Neural crest cell (in vitro differentiated cells): ENCODE measurements around the gene ATG2B. TPM values are rescaled to one million over a fixed set of nuclear protein-coding genes. Genes with fewer than 3 reads are reported as not detected.

Experiments
- DNase-seq: peaks from one replicate; pipeline ENCODE4 v3.0.0; 2021; ENCODE audit warnings: low read depth, mixed read lengths, low spot score
- H3K27ac Mint-ChIP-seq: one replicate; pipeline ENCODE4 v1.8.0; 2021; ENCODE audit warnings: mild to moderate bottlenecking, mixed read lengths; ENCODE audit not compliant: unreplicated experiment
- H3K27me3 Mint-ChIP-seq: 2 replicates; pipeline ENCODE4 v1.8.0; 2021; ENCODE audit warnings: low read depth, mild to moderate bottlenecking, mixed read lengths
- H3K36me3 Mint-ChIP-seq: 2 replicates; pipeline ENCODE4 v1.8.0; 2021; ENCODE audit warnings: low read depth, mild to moderate bottlenecking, mixed read lengths
- H3K4me1 Mint-ChIP-seq: 2 replicates; pipeline ENCODE4 v1.8.0; 2021; ENCODE audit warnings: mixed read lengths
- H3K4me3 Mint-ChIP-seq: one replicate; pipeline ENCODE4 v1.8.0; 2021; ENCODE audit warnings: mild to moderate bottlenecking, mixed read lengths
- H3K9me3 Mint-ChIP-seq: 2 replicates; pipeline ENCODE4 v1.8.0; 2021; ENCODE audit warnings: mixed read lengths
- CTCF ChIP-seq: fragments of 200-600 bp; sonication (generic); conservative IDR thresholded peaks from 2 replicates; pipeline ENCODE4 v1.5.0; 2021; ENCODE audit warnings: antibody characterized with exemption, mild to moderate bottlenecking
- total RNA-seq: library from RNA; stranded (reverse); gene quantifications from 2 replicates; pipeline ENCODE4 v1.2.1, GENCODE V29; 2021

Gene ATG2B
- total RNA-seq, 1 donor from 2014 or later = 19.5 TPM

- Mint-ChIP-seq H3K27me3 (no peaks in the 10 kb centered on the region), H3K9me3 (no peaks in the 10 kb centered on the region), H3K4me3 (no peak overlapping the region), H3K36me3 (peaks cover 3% of the 10 kb centered on the region), H3K4me1 (no peaks in the 10 kb centered on the region), H3K27ac (no peak overlapping the region)
- no peak for TF ChIP-seq CTCF
- no peak for DNase-seq
These were observed 13.0 kb upstream of the ATG2B start for GRCh38 chr14:96376093-96376492.

- no peak for TF ChIP-seq CTCF
- no peak for DNase-seq
- Mint-ChIP-seq H3K27ac (no peak overlapping the region), H3K4me3 (no peak overlapping the region), H3K27me3 (no peaks in the 10 kb centered on the region), H3K4me1 (peaks cover 5% of the 10 kb centered on the region), H3K36me3 (peaks cover 6% of the 10 kb centered on the region), H3K9me3 (no peaks in the 10 kb centered on the region)
These were observed 10.4 kb upstream of the ATG2B start for GRCh38 chr14:96373538-96373937.

GRCh38 chr14:96370528-96370927 is 7.4 kb upstream of the ATG2B start:
- Mint-ChIP-seq H3K9me3 (no peaks in the 10 kb centered on the region), H3K4me3 (no peak overlapping the region), H3K4me1 (peaks cover 16% of the 10 kb centered on the region), H3K27me3 (no peaks in the 10 kb centered on the region), H3K27ac (no peak overlapping the region), H3K36me3 (peaks cover 2% of the 10 kb centered on the region)
- no peak for DNase-seq
- no peak for TF ChIP-seq CTCF

GRCh38 chr14:96368534-96368933 is 5.4 kb upstream of the ATG2B start:
- no peak for TF ChIP-seq CTCF
- no peak overlapping the region for H3K27ac Mint-ChIP-seq
- H3K4me1 Mint-ChIP-seq = peaks cover 30% of the 10 kb centered on the region
- H3K9me3 Mint-ChIP-seq = no peaks in the 10 kb centered on the region
- H3K27me3 Mint-ChIP-seq = no peaks in the 10 kb centered on the region
- DNase-seq = no peak
- peaks cover 2% of the 10 kb centered on the region for H3K36me3 Mint-ChIP-seq
- peak overlapping the region; percentile 32 for H3K4me3 Mint-ChIP-seq

GRCh38 chr14:96364962-96365361 is 1.8 kb upstream of the ATG2B start:
- TF ChIP-seq CTCF = no peak
- Mint-ChIP-seq H3K27me3 (no peaks in the 10 kb centered on the region), H3K36me3 (peaks cover 2% of the 10 kb centered on the region), H3K4me3 (peak overlapping the region; percentile 97), H3K4me1 (peaks cover 54% of the 10 kb centered on the region), H3K9me3 (no peaks in the 10 kb centered on the region), H3K27ac (no peak overlapping the region)
- no peak for DNase-seq
